ENCODE data around the gene ZCCHC7.

DNA sequence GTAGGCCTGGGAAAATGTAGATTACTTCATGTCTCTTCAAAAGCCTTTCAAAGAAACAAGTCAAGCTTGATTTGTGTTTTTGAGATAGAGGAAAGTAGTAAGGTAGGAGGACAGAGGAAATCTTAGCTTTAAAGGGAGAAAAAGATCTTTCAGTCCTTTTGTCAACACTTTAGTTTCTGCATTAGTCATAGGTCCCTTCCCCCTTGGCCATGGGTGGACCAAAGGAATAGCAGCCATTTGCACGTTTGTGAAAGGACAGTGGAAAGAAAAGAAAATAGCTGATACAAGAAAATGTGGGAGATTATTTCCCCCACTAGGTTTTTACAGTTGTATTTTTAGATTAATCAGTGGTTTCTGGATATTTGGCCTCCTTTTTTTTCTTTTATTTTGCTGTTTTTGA lies 180.2 kb downstream of the ZCCHC7 start:
- TF ChIP-seq POLR2A (IDR thresholded peaks at IDR 0.05), result no peak
- TF ChIP-seq, protein P1, sequence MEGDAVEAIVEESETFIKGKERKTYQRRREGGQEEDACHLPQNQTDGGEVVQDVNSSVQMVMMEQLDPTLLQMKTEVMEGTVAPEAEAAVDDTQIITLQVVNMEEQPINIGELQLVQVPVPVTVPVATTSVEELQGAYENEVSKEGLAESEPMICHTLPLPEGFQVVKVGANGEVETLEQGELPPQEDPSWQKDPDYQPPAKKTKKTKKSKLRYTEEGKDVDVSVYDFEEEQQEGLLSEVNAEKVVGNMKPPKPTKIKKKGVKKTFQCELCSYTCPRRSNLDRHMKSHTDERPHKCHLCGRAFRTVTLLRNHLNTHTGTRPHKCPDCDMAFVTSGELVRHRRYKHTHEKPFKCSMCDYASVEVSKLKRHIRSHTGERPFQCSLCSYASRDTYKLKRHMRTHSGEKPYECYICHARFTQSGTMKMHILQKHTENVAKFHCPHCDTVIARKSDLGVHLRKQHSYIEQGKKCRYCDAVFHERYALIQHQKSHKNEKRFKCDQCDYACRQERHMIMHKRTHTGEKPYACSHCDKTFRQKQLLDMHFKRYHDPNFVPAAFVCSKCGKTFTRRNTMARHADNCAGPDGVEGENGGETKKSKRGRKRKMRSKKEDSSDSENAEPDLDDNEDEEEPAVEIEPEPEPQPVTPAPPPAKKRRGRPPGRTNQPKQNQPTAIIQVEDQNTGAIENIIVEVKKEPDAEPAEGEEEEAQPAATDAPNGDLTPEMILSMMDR (IDR thresholded peaks at IDR 0.05 in 4 of 5, conservative IDR thresholded peaks at IDR 0.05 in 1 of 5), result no peak

Measured in gastrocnemius medialis (tissue), 4 donors.